D721Med (cell line): ENCODE measurements around the gene GLP1R.

Experiments used
- DNase-seq: peaks from one replicate; pipeline ENCODE4 v3.0.0; 2011; ENCODE audit warnings: low spot score; ENCODE audit not compliant: insufficient read length
- FAIRE-seq: peaks from 2 replicates; lab custom pipeline; 2011; peaks lifted over from hg19 to GRCh38; lab: Jason Lieb, UNC
- TF ChIP-seq, protein P1 (sequence below): IDR thresholded peaks from 2 replicates; pipeline ENCODE4 v1.5.1; 2012; ENCODE audit warnings: mild to moderate bottlenecking, control low read depth; ENCODE audit not compliant: insufficient read depth; ENCODE audit errors: missing control alignments

Gene GLP1R

DNA sequence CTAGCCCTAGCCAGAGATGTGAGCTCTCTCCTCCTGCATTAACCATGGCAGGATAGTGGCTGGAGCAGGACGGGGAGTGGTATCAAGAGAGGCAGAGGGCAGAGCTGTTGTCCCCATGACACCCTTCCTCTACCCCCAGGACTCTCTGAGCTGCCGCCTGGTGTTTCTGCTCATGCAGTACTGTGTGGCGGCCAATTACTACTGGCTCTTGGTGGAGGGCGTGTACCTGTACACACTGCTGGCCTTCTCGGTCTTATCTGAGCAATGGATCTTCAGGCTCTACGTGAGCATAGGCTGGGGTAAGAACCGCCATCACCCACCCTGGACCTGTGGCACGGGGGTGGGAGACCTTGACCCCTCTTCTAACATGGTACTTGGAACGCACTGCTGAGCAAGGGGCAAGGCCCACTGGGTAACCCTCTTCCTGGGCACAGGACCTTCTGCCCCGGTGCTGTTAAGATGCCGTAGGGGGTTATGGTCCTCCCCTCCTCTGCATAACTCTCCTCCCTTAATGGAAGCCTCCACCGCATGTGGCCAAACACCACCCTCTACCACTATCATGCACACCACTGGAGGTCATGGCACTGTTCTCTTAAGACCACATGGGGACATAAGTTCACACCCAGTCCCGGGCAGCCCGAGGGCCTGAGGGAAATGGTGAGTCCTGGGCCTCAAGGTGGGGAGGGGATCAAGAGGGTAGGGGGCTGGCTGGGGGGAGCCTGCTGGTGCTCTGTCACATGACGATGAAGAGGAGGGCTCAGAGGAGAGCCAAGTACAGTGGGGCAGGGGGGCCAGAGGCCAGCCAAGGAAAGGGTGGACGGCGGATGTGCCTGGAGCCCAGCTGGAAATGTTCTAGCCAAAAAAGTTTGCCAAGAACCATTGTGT is 25.1 kb downstream of the GLP1R start:
- TF ChIP-seq, protein P1, sequence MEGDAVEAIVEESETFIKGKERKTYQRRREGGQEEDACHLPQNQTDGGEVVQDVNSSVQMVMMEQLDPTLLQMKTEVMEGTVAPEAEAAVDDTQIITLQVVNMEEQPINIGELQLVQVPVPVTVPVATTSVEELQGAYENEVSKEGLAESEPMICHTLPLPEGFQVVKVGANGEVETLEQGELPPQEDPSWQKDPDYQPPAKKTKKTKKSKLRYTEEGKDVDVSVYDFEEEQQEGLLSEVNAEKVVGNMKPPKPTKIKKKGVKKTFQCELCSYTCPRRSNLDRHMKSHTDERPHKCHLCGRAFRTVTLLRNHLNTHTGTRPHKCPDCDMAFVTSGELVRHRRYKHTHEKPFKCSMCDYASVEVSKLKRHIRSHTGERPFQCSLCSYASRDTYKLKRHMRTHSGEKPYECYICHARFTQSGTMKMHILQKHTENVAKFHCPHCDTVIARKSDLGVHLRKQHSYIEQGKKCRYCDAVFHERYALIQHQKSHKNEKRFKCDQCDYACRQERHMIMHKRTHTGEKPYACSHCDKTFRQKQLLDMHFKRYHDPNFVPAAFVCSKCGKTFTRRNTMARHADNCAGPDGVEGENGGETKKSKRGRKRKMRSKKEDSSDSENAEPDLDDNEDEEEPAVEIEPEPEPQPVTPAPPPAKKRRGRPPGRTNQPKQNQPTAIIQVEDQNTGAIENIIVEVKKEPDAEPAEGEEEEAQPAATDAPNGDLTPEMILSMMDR, result no peak
- FAIRE-seq (no peak), DNase-seq (no peak)

DNA sequence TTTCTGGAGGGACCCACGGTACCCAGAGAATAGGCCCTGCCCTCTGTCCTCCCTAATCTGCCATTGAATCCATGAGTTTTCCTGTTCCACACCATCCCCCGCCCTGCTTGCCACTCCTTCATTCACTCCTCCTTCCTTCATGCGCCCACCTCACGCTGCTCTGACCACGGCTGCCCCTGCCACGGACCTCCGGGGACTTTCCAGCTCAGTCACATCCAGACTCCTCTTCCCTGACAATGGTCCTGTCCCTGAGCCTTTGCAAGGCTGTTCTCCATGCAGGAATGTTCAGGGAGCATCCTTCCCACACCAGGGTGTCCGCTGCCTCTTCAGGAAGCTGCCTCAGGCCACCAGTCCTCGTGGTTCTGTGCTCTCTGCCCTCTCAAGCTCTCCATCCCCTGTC is 25.9 kb downstream of the GLP1R start:
- TF ChIP-seq, protein P1, result no peak
- DNase-seq (no peak), FAIRE-seq (no peak)

DNA sequence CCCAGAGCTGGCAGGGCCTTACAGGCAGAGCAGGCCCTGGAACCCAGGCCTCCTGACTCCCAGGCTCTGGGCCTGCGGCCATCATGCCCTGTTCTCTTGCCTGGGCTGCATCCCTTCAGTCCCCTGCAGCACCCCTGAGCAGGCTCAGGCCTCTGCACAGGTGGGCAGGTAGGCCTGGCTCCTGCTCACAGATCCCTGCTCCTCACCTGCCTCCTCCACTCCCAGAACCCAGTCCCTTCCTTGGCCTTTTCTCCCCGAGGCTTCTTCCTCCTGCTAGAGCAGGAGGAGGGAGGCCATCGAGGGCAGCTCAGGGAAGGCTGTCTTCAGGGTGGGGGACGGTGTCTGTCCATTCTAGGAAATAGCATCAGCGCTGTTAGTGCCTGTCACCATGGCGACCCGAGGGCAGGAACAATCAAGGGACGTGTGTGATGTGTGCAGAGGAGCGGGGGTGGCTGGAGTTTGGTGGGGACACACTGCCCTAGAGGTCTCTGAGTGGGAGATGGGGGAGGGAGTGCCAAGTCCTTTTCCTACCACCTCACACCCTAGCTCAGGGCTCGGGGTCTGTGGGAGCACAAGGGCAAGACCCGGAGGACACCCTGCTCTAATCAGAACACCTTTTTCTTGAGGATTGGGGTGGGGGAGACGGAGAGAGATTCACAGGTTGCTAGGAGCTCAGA is 26.6 kb downstream of the GLP1R start:
- FAIRE-seq, result no peak
- no peak for DNase-seq
- TF ChIP-seq, protein P1, result no peak

DNA sequence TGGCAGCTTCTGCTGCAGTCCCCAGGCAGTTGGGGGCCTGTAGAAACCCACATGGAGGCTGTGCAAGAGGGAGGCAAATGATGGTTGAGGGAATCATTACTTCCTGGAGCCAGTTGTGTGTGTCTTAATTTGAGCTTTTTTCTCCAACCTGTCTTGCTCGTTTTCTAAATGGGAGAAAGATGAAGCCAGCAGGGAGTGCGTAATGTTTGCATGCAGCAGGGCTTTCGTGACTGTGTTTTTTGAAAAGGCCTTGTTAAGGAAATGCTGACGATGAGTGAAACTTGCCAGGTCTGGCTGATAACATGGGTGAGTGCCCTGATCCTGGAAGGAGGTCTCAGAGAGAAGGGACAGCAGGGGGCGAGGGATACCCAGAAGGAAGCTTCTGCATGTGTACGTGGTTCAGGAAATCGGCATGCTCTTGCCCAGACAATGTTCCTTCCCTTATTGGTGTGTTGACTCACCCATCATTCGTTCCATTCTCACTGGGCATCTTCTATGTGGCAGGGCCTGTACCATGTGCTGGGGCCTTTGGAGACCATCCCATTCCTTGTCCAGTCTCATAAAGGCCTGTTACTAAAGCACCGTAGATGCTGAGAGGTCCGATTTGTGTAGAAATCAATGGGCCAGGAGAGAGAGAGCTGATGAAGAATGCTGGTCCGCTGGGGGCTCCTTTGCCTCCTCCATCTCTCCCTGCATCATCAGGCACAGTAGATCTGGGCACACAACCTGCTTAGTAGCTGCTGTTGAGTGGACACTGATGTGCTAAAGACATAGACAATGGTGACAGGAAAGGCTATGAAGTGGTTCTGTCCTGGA is 27.4 kb downstream of the GLP1R start:
- FAIRE-seq (no peak), DNase-seq (no peak)
- TF ChIP-seq, protein P1, result no peak

DNA sequence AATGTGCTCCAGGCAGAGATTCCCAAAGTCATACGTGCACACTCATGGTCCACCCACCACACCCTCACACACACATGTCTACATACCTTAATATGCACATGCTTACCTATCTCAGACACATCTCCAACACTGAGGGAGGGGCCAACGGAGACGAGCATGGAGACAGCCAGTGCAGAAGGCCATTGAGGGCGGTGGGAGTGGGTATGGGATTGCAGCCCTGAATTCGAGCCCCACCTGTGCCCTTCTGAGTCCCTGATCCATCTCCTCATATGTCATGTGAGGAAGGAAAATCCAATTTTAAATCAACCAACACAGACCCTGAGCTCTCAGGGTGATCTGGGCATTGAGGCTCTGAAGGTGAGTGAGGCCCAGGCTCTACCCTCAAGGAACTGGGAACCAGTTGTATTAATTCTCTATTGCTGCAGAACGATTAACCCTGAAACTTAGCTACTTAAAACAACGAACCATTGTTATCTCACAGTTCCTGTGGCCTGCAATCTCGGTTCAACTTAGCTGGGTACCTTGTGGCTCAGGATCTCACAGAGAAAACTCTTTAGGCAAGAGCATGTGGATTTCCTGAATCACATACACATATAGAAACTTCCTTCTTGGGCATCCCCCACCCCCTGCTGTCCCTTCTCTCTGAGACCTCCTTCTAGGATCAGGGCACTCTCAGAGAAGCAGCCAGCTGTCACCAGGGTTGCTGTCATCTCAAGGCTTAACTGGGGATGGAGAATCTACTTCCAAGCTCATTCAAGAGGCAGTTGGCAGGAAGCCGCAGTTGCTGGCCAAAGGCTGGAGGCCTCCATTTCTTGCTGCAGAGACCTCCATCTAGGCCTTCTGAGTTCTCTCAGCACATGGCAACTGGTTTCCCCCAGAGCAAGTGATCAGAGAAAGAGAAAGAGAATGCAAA is 28.3 kb downstream of the GLP1R start:
- DNase-seq (no peak), FAIRE-seq (no peak)
- TF ChIP-seq, protein P1, result no peak

DNA sequence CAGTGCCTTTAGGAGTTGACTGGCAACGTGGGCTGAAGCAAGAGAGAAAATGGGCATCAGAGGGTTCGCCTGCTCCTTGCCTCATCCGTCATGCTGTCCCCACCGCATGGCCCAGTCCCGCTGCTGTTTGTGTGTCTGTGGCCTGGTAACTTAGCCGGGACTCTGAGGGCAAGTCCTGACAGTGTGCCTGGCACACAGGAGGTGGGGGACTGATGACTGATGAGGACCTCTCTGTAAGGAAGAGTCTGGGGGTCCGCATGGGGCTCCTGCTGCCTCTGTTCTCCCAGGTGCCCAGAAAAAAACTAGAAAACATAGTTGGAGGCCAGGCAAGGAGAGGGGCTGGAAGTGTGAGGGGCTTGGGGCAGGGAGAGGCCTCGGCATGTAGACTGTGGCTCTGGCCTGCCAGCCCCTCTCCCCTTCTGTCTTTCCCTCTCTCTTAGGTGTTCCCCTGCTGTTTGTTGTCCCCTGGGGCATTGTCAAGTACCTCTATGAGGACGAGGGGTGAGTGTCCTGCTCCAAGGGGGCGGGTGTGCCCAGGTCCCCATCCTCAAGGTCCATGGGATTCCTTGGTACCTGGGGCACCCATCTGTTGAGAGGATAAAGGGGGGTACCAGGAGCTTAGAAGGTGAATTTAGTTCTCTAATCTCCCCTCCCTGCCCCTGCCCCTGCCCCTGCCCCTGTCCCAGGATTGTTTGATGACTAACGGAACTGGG is 29.5 kb downstream of the GLP1R start:
- FAIRE-seq (no peak), DNase-seq (no peak)
- TF ChIP-seq, protein P1, result no peak
